Measurements from ENCODE around the gene MEAK7.
A peak's percentile ranks its signal among the peaks of the same experiment; 100 is the strongest.

The MEAK7 gene

GRCh38 chr16:84511831-84512230, 7.4 kb upstream of the MEAK7 start:
- no peak for TF ChIP-seq CTCF (IDR thresholded peaks at IDR 0.05; ENCODE audit: insufficient read depth, low read depth, low read length, missing control alignments)
- no peak overlapping the region for H3K4me3 ChIP-seq (ENCODE audit: low read length)
- no peak for DNase-seq (ENCODE audit: low read depth)

GRCh38 chr16:84511180-84511800, 6.8 kb upstream of the MEAK7 start:
- DNase-seq (ENCODE audit: low read depth) = peak; percentile 81
- no peak overlapping the region for H3K4me3 ChIP-seq (ENCODE audit: low read length)
- TF ChIP-seq CTCF (IDR thresholded peaks at IDR 0.05; ENCODE audit: insufficient read depth, low read depth, low read length, missing control alignments) = peak; percentile 95

- TF ChIP-seq CTCF (IDR thresholded peaks at IDR 0.05; ENCODE audit: insufficient read depth, low read depth, low read length, missing control alignments) = no peak
- no peak for DNase-seq (ENCODE audit: low read depth)
- H3K4me3 ChIP-seq (ENCODE audit: low read length) = no peak overlapping the region
Measured at GRCh38 chr16:84509032-84509950, 4.8 kb upstream of the MEAK7 start.

GRCh38 chr16:84508502-84508901, 4.0 kb upstream of the MEAK7 start:
- H3K4me3 ChIP-seq (ENCODE audit: low read length) = no peak overlapping the region
- no peak for DNase-seq (ENCODE audit: low read depth)
- no peak for TF ChIP-seq CTCF (IDR thresholded peaks at IDR 0.05; ENCODE audit: insufficient read depth, low read depth, low read length, missing control alignments)

- DNase-seq (ENCODE audit: low read depth) = no peak
- no peak for TF ChIP-seq CTCF (IDR thresholded peaks at IDR 0.05; ENCODE audit: insufficient read depth, low read depth, low read length, missing control alignments)
- H3K4me3 ChIP-seq (ENCODE audit: low read length) = no peak overlapping the region
Measured at GRCh38 chr16:84507011-84507982, 2.8 kb upstream of the MEAK7 start.

GRCh38 chr16:84505249-84506187, 1.1 kb upstream of the MEAK7 start:
- no peak for DNase-seq (ENCODE audit: low read depth)
- peak overlapping the region; percentile 89 for H3K4me3 ChIP-seq (ENCODE audit: low read length)
- no peak for TF ChIP-seq CTCF (IDR thresholded peaks at IDR 0.05; ENCODE audit: insufficient read depth, low read depth, low read length, missing control alignments)
